Lung (tissue), 12 donors: Measurements from ENCODE around the gene EHD4. TPM values are rescaled to one million over a fixed set of nuclear protein-coding genes. Genes with fewer than 3 reads are reported as not detected.
A peak's percentile ranks its signal among the peaks of the same experiment; 100 is the strongest.

Experiments used
- ATAC-seq: fragments of 200-7000 bp; cut with Tn5 transposase; one replicate; pipeline ENCODE4 v1.9.1; 2020; ENCODE audit warnings: moderate number of reproducible peaks; ENCODE audit not compliant: insufficient read depth, low FRiP score
- DNase-seq, 3 donors: peaks; one replicate each; pipeline ENCODE4 v3.0.0-alpha.2; 2013 to 2017
- H3K27ac ChIP-seq, 2 donors: one replicate each; pipeline ENCODE4 v1.5.1; 2013; ENCODE audit warnings: mild to moderate bottlenecking in 2 of 2, moderate library complexity in 2 of 2, control low read depth in 1 of 2, inconsistent platforms in 1 of 2, low read depth in 1 of 2, low read length in 1 of 2
- H3K27me3 ChIP-seq, 3 donors: one replicate each; pipeline ENCODE4 v1.5.1; 2013; ENCODE audit warnings: low read length in 2 of 3; ENCODE audit not compliant: control insufficient read depth in 3 of 3, insufficient read depth in 3 of 3
- H3K36me3 ChIP-seq, 4 donors: one replicate each; pipeline ENCODE4 v1.5.1; 2013; ENCODE audit warnings: low read length in 4 of 4, mild to moderate bottlenecking in 1 of 4, moderate library complexity in 1 of 4; ENCODE audit not compliant: control insufficient read depth in 4 of 4, insufficient read depth in 4 of 4
- H3K4me1 ChIP-seq, 5 donors: one replicate each; pipeline ENCODE4 v1.5.1; 2013; ENCODE audit warnings: low read length in 5 of 5, mild to moderate bottlenecking in 2 of 5, moderate library complexity in 1 of 5; ENCODE audit not compliant: control insufficient read depth in 5 of 5, insufficient read depth in 5 of 5
- H3K4me3 ChIP-seq: one replicate; pipeline ENCODE4 v1.5.1; 2013; ENCODE audit warnings: mild to moderate bottlenecking, control low read depth, moderate library complexity
- H3K9ac ChIP-seq, 2 donors: one replicate each; pipeline ENCODE4 v1.5.1; 2013; ENCODE audit warnings: low read length in 2 of 2, control low read depth in 1 of 2; ENCODE audit not compliant: insufficient read depth in 1 of 2
- H3K9me3 ChIP-seq, 4 donors: one replicate each; pipeline ENCODE4 v1.5.1; 2013; ENCODE audit warnings: low read length in 3 of 4, mild to moderate bottlenecking in 1 of 4, moderate library complexity in 1 of 4; ENCODE audit not compliant: control insufficient read depth in 4 of 4, insufficient read depth in 3 of 4
- WGBS, 2 donors: extraction: QIAGEN DNeasy Blood & Tissue Kit; methylation state at CpG; one replicate each; pipeline ENCODE4 v1.1.7; 2013; 5-methylcytosine and 5-hydroxymethylcytosine counted together
- polyA plus RNA-seq, 2 donors: library from polyadenylated mRNA; stranded (reverse); fragments of 200-250 nt; gene quantifications; one replicate each; pipeline ENCODE4 v1.2.1, GENCODE V29; 2013
- total RNA-seq, 2 donors: library from RNA; depleted of rRNA in 1 of 2; stranded (reverse); fragments of >200 nt in 1 of 2; gene quantifications; one replicate each; pipeline ENCODE4 v1.2.1, GENCODE V29; 2014 to 2021
- TF ChIP-seq, protein P1 (sequence below): IDR thresholded peaks from 2 replicates; pipeline ENCODE4 v1.5.1; 2012; ENCODE audit warnings: mild to moderate bottlenecking; ENCODE audit errors: control extremely low read depth, extremely low read depth
- donor health status: control.
- donor health status: control.
- donor health status: Bipolar disorder and iron deficiency.
- donor health status: healthy.
- donor health status: DM: yes; HTN: yes; CAD: no.

Gene EHD4
- total and polyA plus RNA-seq, 4 donors: 16.4 to 36.3 (median 25.9) TPM

DNA sequence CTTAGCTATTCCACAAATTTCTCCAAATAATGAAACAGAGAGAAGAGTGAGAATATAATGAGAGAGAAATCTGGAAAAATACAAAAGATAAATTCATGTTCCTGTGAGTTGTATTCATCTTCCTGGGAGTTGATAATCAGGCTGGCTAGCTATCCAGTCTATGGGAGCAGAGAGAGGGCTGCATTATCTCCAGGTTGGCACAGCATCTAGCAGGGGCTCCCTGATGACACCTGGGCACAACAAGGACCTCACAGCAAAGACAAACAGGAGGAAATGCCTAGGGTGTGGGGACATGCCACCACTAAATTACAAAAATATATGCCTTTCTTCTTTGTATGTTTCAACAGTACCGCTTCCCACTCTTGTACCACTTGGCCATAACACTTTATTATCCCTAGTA is 1.9 kb downstream of the EHD4 start:
- Histone ChIP-seq H3K9me3 (no peaks in the 10 kb centered on the region), H3K27me3 (peaks cover 0 to 3% (median 0%) of the 10 kb centered on the region in 3 donors), H3K27ac (peak overlapping the region; percentile 62 to 96), H3K4me3 (peak overlapping the region; percentile 24), H3K36me3 (peaks cover 0 to 1% (median 0%) of the 10 kb centered on the region in 4 donors), H3K4me1 (peaks cover 0 to 23% (median 14%) of the 10 kb centered on the region in 5 donors), H3K9ac (no peak overlapping the region)
- DNase-seq (no peak), ATAC-seq (no peak)
- 41 to 61% methylated on average over 1 of the region's 1 CpG for WGBS, 2 donors
- TF ChIP-seq, protein P1, sequence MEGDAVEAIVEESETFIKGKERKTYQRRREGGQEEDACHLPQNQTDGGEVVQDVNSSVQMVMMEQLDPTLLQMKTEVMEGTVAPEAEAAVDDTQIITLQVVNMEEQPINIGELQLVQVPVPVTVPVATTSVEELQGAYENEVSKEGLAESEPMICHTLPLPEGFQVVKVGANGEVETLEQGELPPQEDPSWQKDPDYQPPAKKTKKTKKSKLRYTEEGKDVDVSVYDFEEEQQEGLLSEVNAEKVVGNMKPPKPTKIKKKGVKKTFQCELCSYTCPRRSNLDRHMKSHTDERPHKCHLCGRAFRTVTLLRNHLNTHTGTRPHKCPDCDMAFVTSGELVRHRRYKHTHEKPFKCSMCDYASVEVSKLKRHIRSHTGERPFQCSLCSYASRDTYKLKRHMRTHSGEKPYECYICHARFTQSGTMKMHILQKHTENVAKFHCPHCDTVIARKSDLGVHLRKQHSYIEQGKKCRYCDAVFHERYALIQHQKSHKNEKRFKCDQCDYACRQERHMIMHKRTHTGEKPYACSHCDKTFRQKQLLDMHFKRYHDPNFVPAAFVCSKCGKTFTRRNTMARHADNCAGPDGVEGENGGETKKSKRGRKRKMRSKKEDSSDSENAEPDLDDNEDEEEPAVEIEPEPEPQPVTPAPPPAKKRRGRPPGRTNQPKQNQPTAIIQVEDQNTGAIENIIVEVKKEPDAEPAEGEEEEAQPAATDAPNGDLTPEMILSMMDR: no peak

DNA sequence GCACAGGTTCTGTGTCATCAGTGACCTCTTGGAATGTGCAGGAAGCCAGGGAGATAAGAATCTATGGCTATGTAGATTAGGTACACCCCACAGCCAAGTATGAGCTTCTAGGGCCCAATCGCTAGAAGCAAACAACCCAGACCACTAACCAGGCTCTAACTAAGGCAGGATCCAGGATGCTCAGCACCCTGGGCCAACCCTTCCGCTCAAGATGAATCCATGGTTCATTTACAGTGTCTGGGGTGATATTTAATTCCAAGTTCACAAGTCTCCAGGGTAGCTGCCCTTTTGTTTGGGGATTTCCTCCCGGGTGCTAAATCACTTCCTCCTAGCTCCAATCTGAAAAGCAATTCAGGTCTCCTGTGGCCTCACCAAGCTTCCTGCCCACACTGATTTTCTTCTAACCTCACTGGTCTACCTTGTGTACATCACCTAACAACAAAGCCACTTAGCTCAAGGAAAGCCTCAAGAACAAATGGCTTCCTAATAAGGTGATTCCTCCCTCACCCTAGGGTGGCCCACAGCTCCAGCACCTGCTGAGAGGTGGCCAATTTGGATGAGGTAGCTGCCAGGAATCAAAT is 2.4 kb downstream of the EHD4 start:
- Histone ChIP-seq H3K4me1 (peaks cover 0 to 26% (median 14%) of the 10 kb centered on the region in 5 donors), H3K9me3 (no peaks in the 10 kb centered on the region), H3K36me3 (peaks cover 0 to 4% (median 0%) of the 10 kb centered on the region in 4 donors), H3K27ac (peak overlapping the region; percentile 55 to 62), H3K4me3 (no peak overlapping the region), H3K9ac (no peak overlapping the region), H3K27me3 (peaks cover 0 to 3% (median 0%) of the 10 kb centered on the region in 3 donors)
- TF ChIP-seq, protein P1: no peak
- no peak for ATAC-seq
- 60% methylated on average over 3 of the region's 3 CpGs for WGBS, 2 donors
- DNase-seq: no peak

DNA sequence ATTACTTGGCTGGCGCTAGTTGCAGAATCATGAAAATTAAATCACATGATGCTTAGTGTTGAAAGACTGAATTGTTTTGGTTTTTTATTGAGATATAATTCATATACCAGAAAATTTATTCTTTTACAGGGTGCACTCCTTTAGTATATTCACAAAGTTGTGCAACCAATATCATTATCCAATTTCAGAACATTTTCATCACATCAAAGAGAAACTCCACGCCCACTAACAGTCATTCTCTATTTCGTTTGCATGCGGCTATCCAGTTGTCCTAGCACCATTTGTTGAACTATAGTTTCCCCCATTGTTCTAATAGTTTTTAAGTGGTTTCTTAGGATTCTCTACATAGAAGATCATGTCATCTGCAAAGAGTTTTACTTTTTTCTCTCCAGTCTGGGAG is 3.7 kb downstream of the EHD4 start:
- H3K27ac ChIP-seq: no peak overlapping the region
- DNase-seq (no peak), ATAC-seq (no peak)
- H3K4me3 ChIP-seq: no peak overlapping the region
- TF ChIP-seq, protein P1: no peak
- H3K9ac ChIP-seq: no peak overlapping the region
- WGBS, 2 donors: 65 to 68% methylated on average over 4 of the region's 4 CpGs
- no peaks in the 10 kb centered on the region for H3K9me3 ChIP-seq
- H3K4me1 ChIP-seq: peaks cover 0 to 26% (median 14%) of the 10 kb centered on the region in 5 donors
- peaks cover 0 to 4% (median 0%) of the 10 kb centered on the region in 4 donors for H3K36me3 ChIP-seq
- H3K27me3 ChIP-seq: peaks cover 0 to under 1% (median 0%) of the 10 kb centered on the region in 3 donors
